Chondrocyte (in vitro differentiated cells): ENCODE data around the gene SUSD2. TPM values are rescaled to one million over a fixed set of nuclear protein-coding genes. Genes with fewer than 3 reads are reported as not detected.
A peak's percentile ranks its signal among the peaks of the same experiment; 100 is the strongest.

Experiments used
- DNase-seq: peaks from one replicate; pipeline ENCODE4 v3.0.0; 2021; ENCODE audit warnings: mixed read lengths, low spot score
- H3K27ac Mint-ChIP-seq: one replicate; pipeline ENCODE4 v1.8.0; 2021; ENCODE audit warnings: mild to moderate bottlenecking, moderate library complexity, mixed read lengths; ENCODE audit not compliant: unreplicated experiment
- H3K27me3 Mint-ChIP-seq: 2 replicates; pipeline ENCODE4 v1.8.0; 2021; ENCODE audit warnings: low read depth, mixed read lengths
- H3K36me3 Mint-ChIP-seq: 2 replicates; pipeline ENCODE4 v1.8.0; 2021; ENCODE audit warnings: low read depth, mixed read lengths
- H3K4me1 Mint-ChIP-seq: 2 replicates; pipeline ENCODE4 v1.8.0; 2021; ENCODE audit warnings: low read depth, mild to moderate bottlenecking, mixed read lengths
- H3K4me3 Mint-ChIP-seq: one replicate; pipeline ENCODE4 v1.8.0; 2021; ENCODE audit warnings: mild to moderate bottlenecking, moderate library complexity, mixed read lengths; ENCODE audit not compliant: unreplicated experiment
- H3K9me3 Mint-ChIP-seq: 2 replicates; pipeline ENCODE4 v1.8.0; 2021; ENCODE audit warnings: low read depth, mixed read lengths
- total RNA-seq: library from RNA; stranded (reverse); gene quantifications from 3 replicates; pipeline ENCODE4 v1.2.1, GENCODE V29; 2021
- TF ChIP-seq, protein P1 (sequence below): fragments of 200-600 bp; sonication (generic); IDR thresholded peaks from 2 replicates; pipeline ENCODE4 v1.5.0; 2021; ENCODE audit warnings: antibody characterized with exemption, mild to moderate bottlenecking, moderate library complexity

The SUSD2 gene
- total RNA-seq, 1 donor from 2014 or later = 0.65 TPM

GRCh38 chr22:24183321-24184031 lies 2.2 kb downstream of the SUSD2 start:
- peaks cover under 1% of the 10 kb centered on the region for H3K4me1 Mint-ChIP-seq
- H3K4me3 Mint-ChIP-seq = no peak overlapping the region
- no peaks in the 10 kb centered on the region for H3K36me3 Mint-ChIP-seq
- H3K9me3 Mint-ChIP-seq = no peaks in the 10 kb centered on the region
- TF ChIP-seq, protein P1, sequence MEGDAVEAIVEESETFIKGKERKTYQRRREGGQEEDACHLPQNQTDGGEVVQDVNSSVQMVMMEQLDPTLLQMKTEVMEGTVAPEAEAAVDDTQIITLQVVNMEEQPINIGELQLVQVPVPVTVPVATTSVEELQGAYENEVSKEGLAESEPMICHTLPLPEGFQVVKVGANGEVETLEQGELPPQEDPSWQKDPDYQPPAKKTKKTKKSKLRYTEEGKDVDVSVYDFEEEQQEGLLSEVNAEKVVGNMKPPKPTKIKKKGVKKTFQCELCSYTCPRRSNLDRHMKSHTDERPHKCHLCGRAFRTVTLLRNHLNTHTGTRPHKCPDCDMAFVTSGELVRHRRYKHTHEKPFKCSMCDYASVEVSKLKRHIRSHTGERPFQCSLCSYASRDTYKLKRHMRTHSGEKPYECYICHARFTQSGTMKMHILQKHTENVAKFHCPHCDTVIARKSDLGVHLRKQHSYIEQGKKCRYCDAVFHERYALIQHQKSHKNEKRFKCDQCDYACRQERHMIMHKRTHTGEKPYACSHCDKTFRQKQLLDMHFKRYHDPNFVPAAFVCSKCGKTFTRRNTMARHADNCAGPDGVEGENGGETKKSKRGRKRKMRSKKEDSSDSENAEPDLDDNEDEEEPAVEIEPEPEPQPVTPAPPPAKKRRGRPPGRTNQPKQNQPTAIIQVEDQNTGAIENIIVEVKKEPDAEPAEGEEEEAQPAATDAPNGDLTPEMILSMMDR = no peak
- no peak overlapping the region for H3K27ac Mint-ChIP-seq
- DNase-seq = peak; percentile 93
- no peaks in the 10 kb centered on the region for H3K27me3 Mint-ChIP-seq

GRCh38 chr22:24184057-24184798 lies 2.9 kb downstream of the SUSD2 start:
- Mint-ChIP-seq H3K4me1 (no peaks in the 10 kb centered on the region), H3K27ac (no peak overlapping the region), H3K36me3 (no peaks in the 10 kb centered on the region), H3K9me3 (no peaks in the 10 kb centered on the region), H3K4me3 (no peak overlapping the region), H3K27me3 (no peaks in the 10 kb centered on the region)
- DNase-seq = peak; percentile 77
- TF ChIP-seq, protein P1 = no peak

GRCh38 chr22:24185001-24185500 lies 3.8 kb downstream of the SUSD2 start:
- Mint-ChIP-seq H3K36me3 (no peaks in the 10 kb centered on the region), H3K27me3 (no peaks in the 10 kb centered on the region), H3K27ac (no peak overlapping the region), H3K4me3 (no peak overlapping the region), H3K9me3 (no peaks in the 10 kb centered on the region), H3K4me1 (peaks cover 7% of the 10 kb centered on the region)
- DNase-seq = peak; percentile 90
- TF ChIP-seq, protein P1 = no peak

GRCh38 chr22:24185501-24186351 lies 4.4 kb downstream of the SUSD2 start:
- H3K9me3 Mint-ChIP-seq = no peaks in the 10 kb centered on the region
- peak; percentile 86 for DNase-seq
- H3K4me1 Mint-ChIP-seq = peaks cover 7% of the 10 kb centered on the region
- H3K4me3 Mint-ChIP-seq = no peak overlapping the region
- H3K36me3 Mint-ChIP-seq = no peaks in the 10 kb centered on the region
- H3K27ac Mint-ChIP-seq = no peak overlapping the region
- H3K27me3 Mint-ChIP-seq = no peaks in the 10 kb centered on the region
- TF ChIP-seq, protein P1 = no peak

DNA sequence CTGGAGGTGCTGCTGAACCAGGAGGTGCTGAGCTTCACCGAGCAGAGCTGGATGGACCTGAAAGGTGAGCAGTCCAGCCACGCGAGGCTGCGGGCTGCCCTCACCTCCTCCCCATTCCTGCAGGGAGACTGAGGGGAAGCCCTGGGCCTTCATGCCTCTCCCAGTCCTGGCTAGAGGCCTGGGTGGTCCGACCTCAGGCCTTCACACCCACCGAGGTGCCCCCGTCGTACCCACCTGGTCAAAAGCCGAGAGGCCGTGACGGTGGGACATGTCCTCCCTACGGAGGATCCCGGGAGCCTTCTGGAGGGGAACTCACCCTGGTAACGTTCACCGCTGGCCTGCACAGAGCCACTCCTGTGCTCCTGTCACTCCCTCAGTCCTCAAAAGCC lies 5.1 kb downstream of the SUSD2 start:
- Mint-ChIP-seq H3K4me3 (no peak overlapping the region), H3K27me3 (no peaks in the 10 kb centered on the region), H3K27ac (no peak overlapping the region), H3K4me1 (peaks cover 7% of the 10 kb centered on the region), H3K36me3 (no peaks in the 10 kb centered on the region), H3K9me3 (no peaks in the 10 kb centered on the region)
- TF ChIP-seq, protein P1 = no peak
- peak; percentile 83 for DNase-seq
